H1 (cell line): ENCODE results near the gene LCOR. TPM values are rescaled to one million over a fixed set of nuclear protein-coding genes. Genes with fewer than 3 reads are reported as not detected.

Experiments used
- CTCF ChIA-PET: fragments of 300-600 bp; sonication (Branson Sonifier 250); formaldehyde crosslinking; loops from one replicate; lab custom pipeline; 2021; ENCODE audit not compliant: partially characterized antibody; lab: Charles Lee
- POLR2A ChIA-PET: fragments of 300-600 bp; sonication (Branson Sonifier 250); formaldehyde crosslinking; loops from one replicate; lab custom pipeline; 2021; ENCODE audit warnings: inconsistent platforms; ENCODE audit not compliant: partially characterized antibody; lab: Charles Lee
- DNase-seq, 2 experiments: peaks; one replicate each; pipeline versions ENCODE4 v3.0.0 to v3.0.0-alpha.2; 2010 to 2022; ENCODE audit warnings: low spot score in 2 of 2, low read depth in 1 of 2, mixed read lengths in 1 of 2
- FAIRE-seq: peaks from 2 replicates; lab custom pipeline; 2011; peaks lifted over from hg19 to GRCh38; lab: Jason Lieb, UNC
- H2AFZ ChIP-seq: 2 replicates; pipeline ENCODE4 v1.8.1; 2012; ENCODE audit warnings: low read length, inconsistent platforms
- H2AK5ac ChIP-seq: 2 replicates; pipeline ENCODE4 v1.6.1; 2013; ENCODE audit warnings: low read depth, low read length
- H2BK120ac ChIP-seq: replicated peaks from 2 replicates; pipeline ENCODE3; 2013; ENCODE audit warnings: low read depth, low read length, inconsistent platforms
- H2BK12ac ChIP-seq: 2 replicates; pipeline ENCODE4 v1.6.1; 2013; ENCODE audit warnings: low read depth, low read length
- H2BK15ac ChIP-seq: 2 replicates; pipeline ENCODE4 v1.6.1; 2013; ENCODE audit warnings: low read length
- H2BK20ac ChIP-seq: 2 replicates; pipeline ENCODE4 v1.6.1; 2013; ENCODE audit warnings: low read length
- H2BK5ac ChIP-seq: 2 replicates; pipeline ENCODE4 v1.6.1; 2013; ENCODE audit warnings: low read depth, low read length
- H3K14ac ChIP-seq: 2 replicates; pipeline ENCODE4 v1.6.1; 2013; ENCODE audit warnings: inconsistent platforms; ENCODE audit not compliant: insufficient read length
- H3K18ac ChIP-seq: 2 replicates; pipeline ENCODE4 v1.6.1; 2013; ENCODE audit warnings: low read length; ENCODE audit errors: extremely low read depth
- H3K23ac ChIP-seq: 2 replicates; pipeline ENCODE4 v1.6.1; 2013; ENCODE audit warnings: inconsistent platforms; ENCODE audit not compliant: insufficient read length
- H3K23me2 ChIP-seq: 2 replicates; pipeline ENCODE4 v1.6.1; 2013; ENCODE audit warnings: low read depth, low read length
- H3K27ac ChIP-seq: 2 replicates; pipeline ENCODE4 v1.6.1; 2011; ENCODE audit warnings: low read depth, low read length, inconsistent platforms
- H3K27me3 ChIP-seq, 4 experiments: replicated peaks in 1 of 4; 1 replicate in 1 of 4; 2 replicates in 3 of 4; pipeline versions ENCODE4 v1.6.1 to v1.8.1; 2011 to 2013; ENCODE audit warnings: low read length in 3 of 4, mild to moderate bottlenecking in 3 of 4, inconsistent platforms in 2 of 4, mixed read lengths in 2 of 4, moderate library complexity in 1 of 4; ENCODE audit not compliant: control insufficient read depth in 3 of 4, insufficient read depth in 3 of 4; ENCODE audit errors: extremely low read depth in 1 of 4
- H3K36me3 ChIP-seq, 4 experiments: 2 replicates each; pipeline versions ENCODE4 v1.6.1 to v1.8.1; 2011 to 2013; ENCODE audit warnings: mild to moderate bottlenecking in 4 of 4, low read length in 3 of 4, moderate library complexity in 2 of 4, control low read depth in 1 of 4, inconsistent platforms in 1 of 4; ENCODE audit not compliant: insufficient read depth in 4 of 4, control insufficient read depth in 2 of 4
- H3K4ac ChIP-seq: replicated peaks from 2 replicates; pipeline ENCODE3; 2013; ENCODE audit warnings: low read length, low read depth, mixed read lengths, inconsistent platforms; ENCODE audit not compliant: insufficient read length
- H3K4me1 ChIP-seq, 4 experiments: replicated peaks in 1 of 4; 1 replicate in 1 of 4; 2 replicates in 3 of 4; pipeline versions ENCODE4 v1.6.1 to v1.8.1; 2011 to 2013; ENCODE audit warnings: low read length in 3 of 4, inconsistent platforms in 2 of 4, mixed read lengths in 1 of 4; ENCODE audit not compliant: insufficient read depth in 4 of 4, control insufficient read depth in 3 of 4
- H3K4me2 ChIP-seq, 2 experiments: 2 replicates each; pipeline versions ENCODE4 v1.6.1 to v1.8.1; 2011 to 2013; ENCODE audit warnings: low read depth in 2 of 2, low read length in 2 of 2, control low read depth in 1 of 2, inconsistent platforms in 1 of 2, mild to moderate bottlenecking in 1 of 2; ENCODE audit not compliant: insufficient read depth in 1 of 2
- H3K4me3 ChIP-seq, 4 experiments: fragments of 200-600, 300-600 bp in 1 of 4; sonication (generic), shearing (Covaris generic), sonication (Bioruptor Twin) in 1 of 4; 2 replicates each; pipeline versions ENCODE4 v1.5.1 to v1.8.1; 2011 to 2016; ENCODE audit warnings: low read length in 4 of 4, low read depth in 3 of 4, control low read depth in 2 of 4, inconsistent platforms in 2 of 4, mild to moderate bottlenecking in 2 of 4, mixed read lengths in 1 of 4, moderate library complexity in 1 of 4; ENCODE audit not compliant: insufficient read depth in 2 of 4; ENCODE audit errors: extremely low read depth in 1 of 4
- H3K56ac ChIP-seq: replicated peaks from 2 replicates; pipeline ENCODE3; 2013; ENCODE audit warnings: low read depth, mild to moderate bottlenecking, mixed read lengths, low read length, inconsistent platforms; ENCODE audit not compliant: insufficient read length
- H3K79me1 ChIP-seq: 2 replicates; pipeline ENCODE4 v1.6.1; 2013; ENCODE audit warnings: low read depth, low read length, control low read depth
- H3K79me2 ChIP-seq, 2 experiments: 2 replicates each; pipeline versions ENCODE4 v1.6.1 to v1.8.1; 2012 to 2013; ENCODE audit warnings: low read length in 2 of 2, mild to moderate bottlenecking in 2 of 2, inconsistent platforms in 1 of 2; ENCODE audit not compliant: insufficient read depth in 2 of 2, control insufficient read depth in 1 of 2
- H3K9ac ChIP-seq, 4 experiments: replicated peaks in 1 of 4; 1 replicate in 1 of 4; 2 replicates in 3 of 4; pipeline versions ENCODE4 v1.6.1 to v1.8.1; 2011 to 2013; ENCODE audit warnings: low read depth in 3 of 4, low read length in 3 of 4, control low read depth in 2 of 4, mild to moderate bottlenecking in 2 of 4, moderate library complexity in 2 of 4, inconsistent platforms in 1 of 4; ENCODE audit errors: extremely low read depth in 1 of 4
- H3K9me3 ChIP-seq, 2 experiments: 2 replicates each; pipeline versions ENCODE4 v1.6.1 to v1.8.1; 2012 to 2013; ENCODE audit warnings: mild to moderate bottlenecking in 2 of 2, moderate library complexity in 2 of 2, control low read depth in 1 of 2, inconsistent platforms in 1 of 2, low read depth in 1 of 2, low read length in 1 of 2, mixed read lengths in 1 of 2; ENCODE audit not compliant: insufficient read depth in 2 of 2
- H4K20me1 ChIP-seq, 2 experiments: replicated peaks in 1 of 2; 2 replicates each; pipeline versions ENCODE3 to v1.8.1; 2011 to 2013; ENCODE audit warnings: inconsistent platforms in 2 of 2, low read length in 2 of 2, mild to moderate bottlenecking in 1 of 2; ENCODE audit not compliant: insufficient read depth in 2 of 2, control insufficient read depth in 1 of 2
- H4K5ac ChIP-seq: 2 replicates; pipeline ENCODE4 v1.6.1; 2013; ENCODE audit warnings: low read length, low read depth, mixed read lengths, inconsistent platforms; ENCODE audit not compliant: insufficient read length
- H4K8ac ChIP-seq: 2 replicates; pipeline ENCODE4 v1.8.0; 2013; ENCODE audit warnings: mild to moderate bottlenecking, moderate library complexity, low read length, inconsistent platforms; ENCODE audit not compliant: insufficient read depth; ENCODE audit errors: extremely low read depth
- H4K91ac ChIP-seq: replicated peaks from 2 replicates; pipeline ENCODE3; 2013; ENCODE audit warnings: low read length, mixed read lengths, inconsistent platforms; ENCODE audit not compliant: insufficient read length
- BRCA1 ChIP-seq: IDR thresholded peaks from 2 replicates; pipeline ENCODE4 v1.6.1; 2012; ENCODE audit warnings: low read depth, low read length, improper control_type of control experiment
- CBX5 ChIP-seq: fragments of 300-800, 300-1000 bp; sonication (generic); IDR thresholded peaks from 2 replicates; pipeline ENCODE4 v1.7.1; 2016; ENCODE audit warnings: antibody characterized with exemption, low read length, low read depth
- CHD1 ChIP-seq: IDR thresholded peaks from 2 replicates; pipeline ENCODE4 v1.6.1; 2012; ENCODE audit warnings: low read depth, low read length, improper control_type of control experiment
- CREB1 ChIP-seq: IDR thresholded peaks from 2 replicates; pipeline ENCODE4 v1.6.1; 2012; ENCODE audit warnings: inconsistent platforms
- HDAC2 ChIP-seq, 2 experiments: fragments of 300-600 bp in 1 of 2; sonication (generic) in 1 of 2; IDR thresholded peaks; 2 replicates each; pipeline ENCODE4 v1.6.1; 2011 to 2012; ENCODE audit warnings: low read depth in 2 of 2, low read length in 2 of 2, mild to moderate bottlenecking in 2 of 2, moderate library complexity in 2 of 2, borderline replicate concordance in 1 of 2, inconsistent platforms in 1 of 2
- JUND ChIP-seq: IDR thresholded peaks from 2 replicates; pipeline ENCODE4 v1.6.1; 2011; ENCODE audit warnings: mild to moderate bottlenecking, improper control_type of control experiment, low read length
- NRF1 ChIP-seq: IDR thresholded peaks from 2 replicates; pipeline ENCODE4 v1.6.1; 2011; ENCODE audit warnings: mild to moderate bottlenecking, low read depth, low read length, improper control_type of control experiment
- RNF2 ChIP-seq: fragments of 200-900, 300-1000 bp; sonication (generic); IDR thresholded peaks from 2 replicates; pipeline ENCODE4 v1.7.1; 2016; ENCODE audit warnings: borderline replicate concordance, low read depth, mild to moderate bottlenecking, antibody characterized with exemption, low read length; ENCODE audit not compliant: poor library complexity, severe bottlenecking; ENCODE audit errors: missing control alignments
- SIX5 ChIP-seq: IDR thresholded peaks from 2 replicates; pipeline ENCODE4 v1.6.1; 2011; ENCODE audit warnings: mild to moderate bottlenecking, low read depth, low read length
- SP1 ChIP-seq: IDR thresholded peaks from 2 replicates; pipeline ENCODE4 v1.6.1; 2011; ENCODE audit warnings: low read depth, low read length
- SRF ChIP-seq: IDR thresholded peaks from 2 replicates; pipeline ENCODE4 v1.6.1; 2011; ENCODE audit warnings: mild to moderate bottlenecking, low read depth, low read length, moderate library complexity
- TAF7 ChIP-seq: optimal IDR thresholded peaks from 2 replicates; pipeline ENCODE3; 2011; ENCODE audit warnings: low read depth, mild to moderate bottlenecking, inconsistent platforms, low read length, moderate library complexity, borderline replicate concordance
- WGBS, 2 experiments: shearing (Covaris generic) in 1 of 2; methylation state at CpG; one replicate each; pipeline versions ENCODE4 v1.1.6 to v1.1.7; 2013 to 2015; ENCODE audit warnings: low lambda C conversion rate in 2 of 2, mixed read lengths in 2 of 2, inconsistent platforms in 1 of 2, low coverage in 1 of 2, missing lambda C conversion rate in 1 of 2; ENCODE audit not compliant: insufficient replicate concordance in 2 of 2, insufficient coverage in 1 of 2, insufficient read length in 1 of 2; ENCODE audit errors: extremely low coverage in 1 of 2, missing lambda C conversion rate in 1 of 2; 5-methylcytosine and 5-hydroxymethylcytosine counted together
- polyA plus RNA-seq, 7 experiments: library from polyadenylated mRNA; depleted of rRNA in 3 of 7; stranded (reverse) in 5 of 7; unstranded in 2 of 7; fragments of >200 nt in 5 of 7; fragments of 200-250 nt in 2 of 7; gene quantifications; 1 replicate in 5 of 7; 2 replicates in 1 of 7; 4 replicates in 1 of 7; pipeline versions ENCODE4 v1.2.1 to v1.2.3, GENCODE V29; 2011 to 2013; ENCODE audit warnings: missing spikeins in 2 of 7, mixed read lengths in 2 of 7
- total RNA-seq: library from RNA; stranded (reverse); fragmentation: NEBNext Ultra II Directional; extraction: Animal tissue kit (Norgen Biotek cat#: 25700); gene quantifications from 2 replicates; pipeline ENCODE4 v1.2.1, GENCODE V29; 2021
- TF ChIP-seq, protein P1 (sequence below): IDR thresholded peaks from 2 replicates; pipeline ENCODE4 v1.6.1; 2012; ENCODE audit warnings: inconsistent platforms

LCOR gene
- total and polyA plus RNA-seq, 2 of the 8 experiments (the other 6 are each of a cell fraction or from before 2014, with no cell fraction given) = 4.7 to 25.5 TPM

DNA sequence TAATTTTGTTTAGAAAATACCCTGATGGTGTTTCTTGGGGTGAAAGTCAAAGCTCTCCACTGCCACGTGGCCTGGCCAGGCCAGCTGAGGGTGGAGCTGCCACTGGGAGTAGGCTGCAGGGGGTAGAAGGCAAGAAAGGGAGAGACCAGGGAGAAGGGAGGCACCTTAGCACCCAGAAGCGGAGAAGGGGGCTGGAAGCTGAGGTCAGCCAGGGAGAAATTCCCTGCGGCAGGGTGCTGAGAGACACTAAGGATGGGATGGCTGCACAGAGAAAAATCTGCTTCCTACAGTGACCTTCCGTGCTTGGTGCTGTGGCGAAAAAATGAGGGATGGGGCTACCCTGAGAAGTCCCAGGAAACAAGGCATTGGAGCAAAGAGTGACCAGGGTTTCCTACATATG, 210.0 kb downstream of the LCOR start:
- Histone ChIP-seq H2BK12ac (no peak overlapping the region), H2BK5ac (no peak overlapping the region), H2AFZ (no peak overlapping the region), H4K91ac (no peak overlapping the region), H4K5ac (no peak overlapping the region), H3K27me3 (no peaks in the 10 kb centered on the region; a peak in 1 of 7 replicates), H3K18ac (no peak overlapping the region), H3K27ac (no peak overlapping the region), H3K56ac (no peak overlapping the region), H2BK15ac (no peak overlapping the region), H3K79me1 (no peaks in the 10 kb centered on the region), H3K4me2 (no peak overlapping the region), H3K36me3 (no peaks in the 10 kb centered on the region), H3K79me2 (no peaks in the 10 kb centered on the region), H3K9me3 (no peaks in the 10 kb centered on the region), H4K20me1 (no peaks in the 10 kb centered on the region), H2AK5ac (no peak overlapping the region), H3K9ac (no peak overlapping the region), H4K8ac (no peak overlapping the region), H3K4me1 (peaks cover 0 to 10% (median 3%) of the 10 kb centered on the region in 4 experiments; a peak in 5 of 7 replicates), H3K14ac (no peak overlapping the region), H3K23me2 (no peaks in the 10 kb centered on the region), H2BK120ac (no peak overlapping the region), H3K4ac (no peak overlapping the region), H3K23ac (no peak overlapping the region), H3K4me3 (no peak overlapping the region), H2BK20ac (no peak overlapping the region)
- DNase-seq (no peak), FAIRE-seq (no peak)
- CTCF ChIA-PET = interaction anchor here (1.0 to 1.2 kb wide), 5 partner anchors 18 to 170 kb away, joined by 3 to 6 read pairs (median 4); no protein-coding TSS in a partner anchor
- TF ChIP-seq SRF (no peak), JUND (no peak), SP1 (no peak), BRCA1 (no peak), HDAC2 (IDR thresholded peaks at IDR 0.05; ENCODE audit: borderline replicate concordance in 1 of 2, low read depth in 2 of 2, low read length in 2 of 2) (no peak), NRF1 (no peak), CHD1 (no peak), TAF7 (no peak), RNF2 (no peak), CREB1 (no peak), CBX5 (no peak), SIX5 (no peak)
- TF ChIP-seq, protein P1, sequence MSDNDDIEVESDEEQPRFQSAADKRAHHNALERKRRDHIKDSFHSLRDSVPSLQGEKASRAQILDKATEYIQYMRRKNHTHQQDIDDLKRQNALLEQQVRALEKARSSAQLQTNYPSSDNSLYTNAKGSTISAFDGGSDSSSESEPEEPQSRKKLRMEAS = no peak
- WGBS, 2 experiments = 96% methylated on average over 5 of the region's 5 CpGs; no CpG with 5 or more reads in 1 of the 2 experiments
- POLR2A ChIA-PET = no interaction called here
